ENCODE results near the gene DCAF11. TPM values are rescaled to one million over a fixed set of nuclear protein-coding genes. Genes with fewer than 3 reads are reported as not detected.

DCAF11 gene
- total and polyA plus RNA-seq, 2 of the 13 experiments (the other 11 are each of a cell fraction or from before 2014, with no cell fraction given), result 150 to 257 TPM

DNA sequence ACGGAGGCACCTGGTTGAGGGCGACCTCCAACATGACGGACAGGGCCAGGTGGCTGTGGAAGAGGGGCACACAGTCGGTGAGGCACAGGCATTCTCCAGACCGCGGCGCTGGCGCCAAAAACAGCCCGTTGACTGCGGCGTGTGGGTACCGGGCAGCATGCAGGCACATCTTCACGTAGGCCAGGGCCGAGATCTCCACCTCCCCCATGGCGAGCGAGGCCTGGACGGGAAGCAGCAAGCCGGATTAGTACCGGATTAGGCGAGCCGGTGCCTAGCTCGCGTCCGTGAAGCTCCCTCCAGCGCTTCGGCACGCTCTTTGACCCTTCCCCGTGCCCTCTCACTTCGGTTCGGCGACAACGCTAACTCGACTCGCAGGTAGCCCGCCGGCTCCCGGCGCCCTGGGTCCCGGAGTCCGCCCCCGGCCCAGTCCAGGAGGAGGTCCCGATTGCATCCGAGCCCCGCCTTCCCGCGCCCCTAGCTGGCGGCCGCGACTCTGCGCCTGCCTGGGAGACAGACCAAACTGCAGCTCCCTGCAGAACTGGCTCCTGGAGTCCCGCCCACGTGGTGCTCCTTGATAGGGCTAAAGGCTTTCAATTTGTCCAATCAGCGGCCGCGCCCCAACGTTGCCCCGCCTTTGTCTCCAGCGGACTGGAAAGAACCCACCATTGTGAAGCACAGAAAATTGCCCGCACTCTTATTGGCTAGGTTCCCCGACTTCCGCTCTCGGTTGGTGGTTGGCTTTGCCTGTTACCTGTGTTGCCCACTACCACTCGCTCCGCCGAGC is 26.7 kb downstream of the DCAF11 start, which contains the start of gene EMC9 (continued):
- TF ChIP-seq, protein P1, sequence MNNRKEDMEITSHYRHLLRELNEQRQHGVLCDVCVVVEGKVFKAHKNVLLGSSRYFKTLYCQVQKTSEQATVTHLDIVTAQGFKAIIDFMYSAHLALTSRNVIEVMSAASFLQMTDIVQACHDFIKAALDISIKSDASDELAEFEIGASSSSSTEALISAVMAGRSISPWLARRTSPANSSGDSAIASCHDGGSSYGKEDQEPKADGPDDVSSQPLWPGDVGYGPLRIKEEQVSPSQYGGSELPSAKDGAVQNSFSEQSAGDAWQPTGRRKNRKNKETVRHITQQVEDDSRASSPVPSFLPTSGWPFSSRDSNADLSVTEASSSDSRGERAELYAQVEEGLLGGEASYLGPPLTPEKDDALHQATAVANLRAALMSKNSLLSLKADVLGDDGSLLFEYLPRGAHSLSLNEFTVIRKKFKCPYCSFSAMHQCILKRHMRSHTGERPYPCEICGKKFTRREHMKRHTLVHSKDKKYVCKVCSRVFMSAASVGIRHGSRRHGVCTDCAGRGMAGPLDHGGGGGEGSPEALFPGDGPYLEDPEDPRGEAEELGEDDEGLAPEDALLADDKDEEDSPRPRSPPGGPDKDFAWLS (CRISPR knock-in tag; IDR thresholded peaks at IDR 0.05; ENCODE audit: borderline replicate concordance), result no peak
- TF ChIP-seq MIER3 (CRISPR knock-in tag; IDR thresholded peaks at IDR 0.05; ENCODE audit: borderline replicate concordance), result peak; percentile 88; the same call in 1 of the 2 replicates
- TF ChIP-seq HOXD1 (CRISPR knock-in tag; IDR thresholded peaks at IDR 0.05), result peak; percentile 68
- TF ChIP-seq, protein P2, sequence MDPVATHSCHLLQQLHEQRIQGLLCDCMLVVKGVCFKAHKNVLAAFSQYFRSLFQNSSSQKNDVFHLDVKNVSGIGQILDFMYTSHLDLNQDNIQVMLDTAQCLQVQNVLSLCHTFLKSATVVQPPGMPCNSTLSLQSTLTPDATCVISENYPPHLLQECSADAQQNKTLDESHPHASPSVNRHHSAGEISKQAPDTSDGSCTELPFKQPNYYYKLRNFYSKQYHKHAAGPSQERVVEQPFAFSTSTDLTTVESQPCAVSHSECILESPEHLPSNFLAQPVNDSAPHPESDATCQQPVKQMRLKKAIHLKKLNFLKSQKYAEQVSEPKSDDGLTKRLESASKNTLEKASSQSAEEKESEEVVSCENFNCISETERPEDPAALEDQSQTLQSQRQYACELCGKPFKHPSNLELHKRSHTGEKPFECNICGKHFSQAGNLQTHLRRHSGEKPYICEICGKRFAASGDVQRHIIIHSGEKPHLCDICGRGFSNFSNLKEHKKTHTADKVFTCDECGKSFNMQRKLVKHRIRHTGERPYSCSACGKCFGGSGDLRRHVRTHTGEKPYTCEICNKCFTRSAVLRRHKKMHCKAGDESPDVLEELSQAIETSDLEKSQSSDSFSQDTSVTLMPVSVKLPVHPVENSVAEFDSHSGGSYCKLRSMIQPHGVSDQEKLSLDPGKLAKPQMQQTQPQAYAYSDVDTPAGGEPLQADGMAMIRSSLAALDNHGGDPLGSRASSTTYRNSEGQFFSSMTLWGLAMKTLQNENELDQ (CRISPR knock-in tag; IDR thresholded peaks at IDR 0.05; ENCODE audit: borderline replicate concordance), result peak; percentile 5; the same call in 1 of the 2 replicates
- no peak for TF ChIP-seq PTBP1 (IDR thresholded peaks at IDR 0.05; ENCODE audit: low read depth, low read length, poor library complexity, severe bottlenecking)
- TF ChIP-seq, protein P3, sequence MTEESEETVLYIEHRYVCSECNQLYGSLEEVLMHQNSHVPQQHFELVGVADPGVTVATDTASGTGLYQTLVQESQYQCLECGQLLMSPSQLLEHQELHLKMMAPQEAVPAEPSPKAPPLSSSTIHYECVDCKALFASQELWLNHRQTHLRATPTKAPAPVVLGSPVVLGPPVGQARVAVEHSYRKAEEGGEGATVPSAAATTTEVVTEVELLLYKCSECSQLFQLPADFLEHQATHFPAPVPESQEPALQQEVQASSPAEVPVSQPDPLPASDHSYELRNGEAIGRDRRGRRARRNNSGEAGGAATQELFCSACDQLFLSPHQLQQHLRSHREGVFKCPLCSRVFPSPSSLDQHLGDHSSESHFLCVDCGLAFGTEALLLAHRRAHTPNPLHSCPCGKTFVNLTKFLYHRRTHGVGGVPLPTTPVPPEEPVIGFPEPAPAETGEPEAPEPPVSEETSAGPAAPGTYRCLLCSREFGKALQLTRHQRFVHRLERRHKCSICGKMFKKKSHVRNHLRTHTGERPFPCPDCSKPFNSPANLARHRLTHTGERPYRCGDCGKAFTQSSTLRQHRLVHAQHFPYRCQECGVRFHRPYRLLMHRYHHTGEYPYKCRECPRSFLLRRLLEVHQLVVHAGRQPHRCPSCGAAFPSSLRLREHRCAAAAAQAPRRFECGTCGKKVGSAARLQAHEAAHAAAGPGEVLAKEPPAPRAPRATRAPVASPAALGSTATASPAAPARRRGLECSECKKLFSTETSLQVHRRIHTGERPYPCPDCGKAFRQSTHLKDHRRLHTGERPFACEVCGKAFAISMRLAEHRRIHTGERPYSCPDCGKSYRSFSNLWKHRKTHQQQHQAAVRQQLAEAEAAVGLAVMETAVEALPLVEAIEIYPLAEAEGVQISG (CRISPR knock-in tag; IDR thresholded peaks at IDR 0.05), result peak; percentile 86; the same call in 1 of the 2 replicates
- TF ChIP-seq DMAP1 (CRISPR knock-in tag; IDR thresholded peaks at IDR 0.05), result peak; percentile 90; the same call in 1 of the 2 replicates
- TF ChIP-seq ZNF841 (CRISPR knock-in tag; IDR thresholded peaks at IDR 0.05; ENCODE audit: borderline replicate concordance), result no peak
- TF ChIP-seq HDAC1 (CRISPR knock-in tag; IDR thresholded peaks at IDR 0.05), result no peak
- no peak for TF ChIP-seq SETDB1 (CRISPR knock-in tag; IDR thresholded peaks at IDR 0.05; ENCODE audit: borderline replicate concordance)
- TF ChIP-seq ZNF225 (CRISPR knock-in tag; IDR thresholded peaks at IDR 0.05), result peak; percentile 99
- TF ChIP-seq, protein P4, sequence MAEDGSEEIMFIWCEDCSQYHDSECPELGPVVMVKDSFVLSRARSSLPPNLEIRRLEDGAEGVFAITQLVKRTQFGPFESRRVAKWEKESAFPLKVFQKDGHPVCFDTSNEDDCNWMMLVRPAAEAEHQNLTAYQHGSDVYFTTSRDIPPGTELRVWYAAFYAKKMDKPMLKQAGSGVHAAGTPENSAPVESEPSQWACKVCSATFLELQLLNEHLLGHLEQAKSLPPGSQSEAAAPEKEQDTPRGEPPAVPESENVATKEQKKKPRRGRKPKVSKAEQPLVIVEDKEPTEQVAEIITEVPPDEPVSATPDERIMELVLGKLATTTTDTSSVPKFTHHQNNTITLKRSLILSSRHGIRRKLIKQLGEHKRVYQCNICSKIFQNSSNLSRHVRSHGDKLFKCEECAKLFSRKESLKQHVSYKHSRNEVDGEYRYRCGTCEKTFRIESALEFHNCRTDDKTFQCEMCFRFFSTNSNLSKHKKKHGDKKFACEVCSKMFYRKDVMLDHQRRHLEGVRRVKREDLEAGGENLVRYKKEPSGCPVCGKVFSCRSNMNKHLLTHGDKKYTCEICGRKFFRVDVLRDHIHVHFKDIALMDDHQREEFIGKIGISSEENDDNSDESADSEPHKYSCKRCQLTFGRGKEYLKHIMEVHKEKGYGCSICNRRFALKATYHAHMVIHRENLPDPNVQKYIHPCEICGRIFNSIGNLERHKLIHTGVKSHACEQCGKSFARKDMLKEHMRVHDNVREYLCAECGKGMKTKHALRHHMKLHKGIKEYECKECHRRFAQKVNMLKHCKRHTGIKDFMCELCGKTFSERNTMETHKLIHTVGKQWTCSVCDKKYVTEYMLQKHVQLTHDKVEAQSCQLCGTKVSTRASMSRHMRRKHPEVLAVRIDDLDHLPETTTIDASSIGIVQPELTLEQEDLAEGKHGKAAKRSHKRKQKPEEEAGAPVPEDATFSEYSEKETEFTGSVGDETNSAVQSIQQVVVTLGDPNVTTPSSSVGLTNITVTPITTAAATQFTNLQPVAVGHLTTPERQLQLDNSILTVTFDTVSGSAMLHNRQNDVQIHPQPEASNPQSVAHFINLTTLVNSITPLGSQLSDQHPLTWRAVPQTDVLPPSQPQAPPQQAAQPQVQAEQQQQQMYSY (CRISPR knock-in tag; IDR thresholded peaks at IDR 0.05), result no peak
- TF ChIP-seq ARNT2 (CRISPR knock-in tag; IDR thresholded peaks at IDR 0.05; ENCODE audit: low read depth), result peak; percentile 98
- TF ChIP-seq, protein P5, sequence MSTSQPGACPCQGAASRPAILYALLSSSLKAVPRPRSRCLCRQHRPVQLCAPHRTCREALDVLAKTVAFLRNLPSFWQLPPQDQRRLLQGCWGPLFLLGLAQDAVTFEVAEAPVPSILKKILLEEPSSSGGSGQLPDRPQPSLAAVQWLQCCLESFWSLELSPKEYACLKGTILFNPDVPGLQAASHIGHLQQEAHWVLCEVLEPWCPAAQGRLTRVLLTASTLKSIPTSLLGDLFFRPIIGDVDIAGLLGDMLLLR (CRISPR knock-in tag; IDR thresholded peaks at IDR 0.05), result peak; percentile 89
- peak; percentile 96 for TF ChIP-seq CENPT (CRISPR knock-in tag; IDR thresholded peaks at IDR 0.05; ENCODE audit: low read depth)
- peak; percentile 99 for TF ChIP-seq KDM5B (CRISPR knock-in tag; IDR thresholded peaks at IDR 0.05; ENCODE audit: borderline replicate concordance)
- TF ChIP-seq MXD4 (CRISPR knock-in tag; IDR thresholded peaks at IDR 0.05), result peak; percentile 87
